OCI-LY1 (cell line): ENCODE results near the gene AGAP1.

Experiments
- H2AFZ ChIP-seq: fragments of 200-600 bp; sonication (generic), shearing (Covaris generic); 2 replicates; pipeline ENCODE4 v1.6.0; 2014; ENCODE audit warnings: antibody characterized with exemption, mild to moderate bottlenecking, low read length
- H3F3A ChIP-seq: fragments of 200-600 bp; sonication (generic), shearing (Covaris generic); 2 replicates; pipeline ENCODE4 v1.6.0; 2014; ENCODE audit warnings: mild to moderate bottlenecking, antibody characterized with exemption, low read length, moderate library complexity; ENCODE audit not compliant: insufficient read depth
- H3K27ac ChIP-seq: fragments of 200-600 bp; sonication (generic); 2 replicates; pipeline ENCODE4 v1.5.1; 2014; ENCODE audit warnings: low read length, mixed run types, mild to moderate bottlenecking, low read depth; ENCODE audit not compliant: poor library complexity, severe bottlenecking
- H3K27me3 ChIP-seq: fragments of 200-600 bp; sonication (generic); 2 replicates; pipeline ENCODE4 v1.6.0; 2014; ENCODE audit warnings: antibody characterized with exemption, mild to moderate bottlenecking, low read length, moderate library complexity; ENCODE audit not compliant: insufficient read depth
- H3K36me3 ChIP-seq: fragments of 200-600 bp; sonication (generic); 2 replicates; pipeline ENCODE4 v1.6.1; 2014; ENCODE audit warnings: mild to moderate bottlenecking, antibody characterized with exemption, low read length, moderate library complexity, mixed read lengths; ENCODE audit not compliant: insufficient read depth
- H3K4me1 ChIP-seq: fragments of 200-600 bp; sonication (generic); 2 replicates; pipeline ENCODE4 v1.5.1; 2014; ENCODE audit warnings: mild to moderate bottlenecking, low read length, moderate library complexity; ENCODE audit not compliant: insufficient read depth, severe bottlenecking
- H3K4me2 ChIP-seq: fragments of 200-600 bp; sonication (generic), shearing (Covaris generic); 2 replicates; pipeline ENCODE4 v1.6.1; 2014; ENCODE audit warnings: low read length
- H3K4me3 ChIP-seq: fragments of 200-600 bp; sonication (generic); 2 replicates; pipeline ENCODE4 v1.5.1; 2014; ENCODE audit warnings: low read length, low read depth, mild to moderate bottlenecking, mixed read lengths; ENCODE audit not compliant: poor library complexity, severe bottlenecking
- H3K79me2 ChIP-seq: fragments of 200-600 bp; shearing (Covaris generic); 2 replicates; pipeline ENCODE4 v1.6.1; 2016; ENCODE audit warnings: mixed run types, low read length, mixed read lengths; ENCODE audit not compliant: insufficient read depth
- H3K9ac ChIP-seq: fragments of 200-600 bp; sonication (generic), shearing (Covaris generic); 2 replicates; pipeline ENCODE4 v1.6.1; 2014; ENCODE audit warnings: mild to moderate bottlenecking, low read length, mixed read lengths
- H3K9me2 ChIP-seq: fragments of 200-600 bp; sonication (generic), shearing (Covaris generic); 2 replicates; pipeline ENCODE4 v1.6.1; 2014; ENCODE audit warnings: low read depth, mild to moderate bottlenecking, low read length, mixed read lengths
- H3K9me3 ChIP-seq: fragments of 200-600 bp; shearing (Covaris generic); 2 replicates; pipeline ENCODE4 v1.6.1; 2014; ENCODE audit warnings: low read length, mixed read lengths
- H4K20me1 ChIP-seq: fragments of 200-600 bp; sonication (generic), shearing (Covaris generic); 2 replicates; pipeline ENCODE4 v1.6.0; 2016; ENCODE audit warnings: mild to moderate bottlenecking, low read length; ENCODE audit not compliant: insufficient read depth
- EZH2 ChIP-seq: fragments of 200-600 bp; sonication (generic), shearing (Covaris generic); IDR thresholded peaks from 2 replicates; pipeline ENCODE4 v1.8.0; 2017; ENCODE audit warnings: borderline replicate concordance, mixed run types, mild to moderate bottlenecking, antibody characterized with exemption, low read length, moderate library complexity, mixed read lengths
- TF ChIP-seq, protein P1 (sequence below): fragments of 200-600 bp; sonication (generic), shearing (Covaris generic); IDR thresholded peaks from 2 replicates; pipeline ENCODE4 v1.5.1; 2017; ENCODE audit warnings: mild to moderate bottlenecking, antibody characterized with exemption, low read length, moderate library complexity, mixed read lengths

AGAP1 gene

GRCh38 chr2:235663875-235664274 lies 170.0 kb downstream of the AGAP1 start:
- no peak overlapping the region for H3K27ac ChIP-seq
- no peaks in the 10 kb centered on the region for H4K20me1 ChIP-seq
- H3K27me3 ChIP-seq: no peaks in the 10 kb centered on the region
- no peaks in the 10 kb centered on the region for H3K9me2 ChIP-seq
- H3K4me1 ChIP-seq: no peaks in the 10 kb centered on the region
- H3K79me2 ChIP-seq: no peaks in the 10 kb centered on the region
- no peaks in the 10 kb centered on the region for H3F3A ChIP-seq
- no peak overlapping the region for H2AFZ ChIP-seq
- TF ChIP-seq, protein P1, sequence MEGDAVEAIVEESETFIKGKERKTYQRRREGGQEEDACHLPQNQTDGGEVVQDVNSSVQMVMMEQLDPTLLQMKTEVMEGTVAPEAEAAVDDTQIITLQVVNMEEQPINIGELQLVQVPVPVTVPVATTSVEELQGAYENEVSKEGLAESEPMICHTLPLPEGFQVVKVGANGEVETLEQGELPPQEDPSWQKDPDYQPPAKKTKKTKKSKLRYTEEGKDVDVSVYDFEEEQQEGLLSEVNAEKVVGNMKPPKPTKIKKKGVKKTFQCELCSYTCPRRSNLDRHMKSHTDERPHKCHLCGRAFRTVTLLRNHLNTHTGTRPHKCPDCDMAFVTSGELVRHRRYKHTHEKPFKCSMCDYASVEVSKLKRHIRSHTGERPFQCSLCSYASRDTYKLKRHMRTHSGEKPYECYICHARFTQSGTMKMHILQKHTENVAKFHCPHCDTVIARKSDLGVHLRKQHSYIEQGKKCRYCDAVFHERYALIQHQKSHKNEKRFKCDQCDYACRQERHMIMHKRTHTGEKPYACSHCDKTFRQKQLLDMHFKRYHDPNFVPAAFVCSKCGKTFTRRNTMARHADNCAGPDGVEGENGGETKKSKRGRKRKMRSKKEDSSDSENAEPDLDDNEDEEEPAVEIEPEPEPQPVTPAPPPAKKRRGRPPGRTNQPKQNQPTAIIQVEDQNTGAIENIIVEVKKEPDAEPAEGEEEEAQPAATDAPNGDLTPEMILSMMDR: no peak
- TF ChIP-seq EZH2: no peak
- H3K9me3 ChIP-seq: no peaks in the 10 kb centered on the region
- no peaks in the 10 kb centered on the region for H3K36me3 ChIP-seq
- no peak overlapping the region for H3K4me2 ChIP-seq
- H3K4me3 ChIP-seq: no peak overlapping the region
- H3K9ac ChIP-seq: no peak overlapping the region

DNA sequence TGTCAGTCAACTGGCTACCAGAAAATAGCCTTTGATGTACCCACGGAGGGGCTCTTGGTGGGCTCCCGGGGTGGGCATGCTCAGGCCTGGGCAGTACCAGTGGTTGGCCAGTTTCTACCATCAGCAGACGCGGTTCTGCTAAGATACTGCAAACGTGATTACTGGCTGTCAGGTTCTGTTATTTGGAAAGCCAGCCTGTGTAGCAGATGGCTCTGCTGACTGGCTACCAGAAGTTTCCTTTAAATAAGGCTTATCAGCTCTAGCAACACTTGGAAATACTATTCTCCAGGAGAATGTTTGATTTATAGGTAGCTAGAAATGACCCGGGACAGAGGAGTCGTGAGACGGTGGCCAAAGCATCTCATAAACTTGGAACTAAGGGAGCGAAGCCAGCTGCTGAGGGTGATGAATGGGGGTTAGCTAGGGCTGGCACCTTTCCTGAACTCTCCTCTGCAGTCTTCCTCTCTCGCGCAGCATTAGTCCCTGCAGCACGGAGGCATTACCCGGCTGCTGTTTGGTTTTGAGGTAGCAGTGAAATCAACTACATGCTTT lies 171.9 kb downstream of the AGAP1 start:
- H2AFZ ChIP-seq: no peak overlapping the region
- no peaks in the 10 kb centered on the region for H3K36me3 ChIP-seq
- H3F3A ChIP-seq: no peaks in the 10 kb centered on the region
- H3K9me3 ChIP-seq: no peaks in the 10 kb centered on the region
- H3K9me2 ChIP-seq: no peaks in the 10 kb centered on the region
- no peaks in the 10 kb centered on the region for H4K20me1 ChIP-seq
- no peaks in the 10 kb centered on the region for H3K27me3 ChIP-seq
- H3K79me2 ChIP-seq: no peaks in the 10 kb centered on the region
- no peak overlapping the region for H3K4me2 ChIP-seq
- H3K27ac ChIP-seq: no peak overlapping the region
- no peak overlapping the region for H3K4me3 ChIP-seq
- H3K4me1 ChIP-seq: no peaks in the 10 kb centered on the region
- TF ChIP-seq, protein P1: no peak
- TF ChIP-seq EZH2: no peak
- no peak overlapping the region for H3K9ac ChIP-seq

- Histone ChIP-seq H3K27me3 (no peaks in the 10 kb centered on the region), H3K36me3 (no peaks in the 10 kb centered on the region), H3K9ac (no peak overlapping the region), H3K4me3 (no peak overlapping the region), H3K9me2 (no peaks in the 10 kb centered on the region), H3K27ac (no peak overlapping the region), H3K9me3 (no peaks in the 10 kb centered on the region), H3K4me2 (no peak overlapping the region), H3K79me2 (no peaks in the 10 kb centered on the region), H3K4me1 (no peaks in the 10 kb centered on the region), H2AFZ (no peak overlapping the region), H3F3A (no peaks in the 10 kb centered on the region), H4K20me1 (no peaks in the 10 kb centered on the region)
- no peak for TF ChIP-seq EZH2
- TF ChIP-seq, protein P1: no peak
Measured at GRCh38 chr2:235666213-235666781, 172.5 kb downstream of the AGAP1 start.
